Right lobe of liver (tissue), 4 donors: ENCODE data around the gene CD247.

Experiments
- POLR2A ChIP-seq: fragments of 450-650 bp; IDR thresholded peaks from one replicate; pipeline ENCODE4 v1.6.1; 2017; ENCODE audit warnings: antibody characterized with exemption, mild to moderate bottlenecking
- TF ChIP-seq, protein P1 (sequence below), 4 donors: fragments of 200-600 bp in 3 of 4; fragments of 450-650 bp in 1 of 4; IDR thresholded peaks; one replicate each; pipeline versions ENCODE4 v1.5.1 to v1.8.0; 2016 to 2022; ENCODE audit warnings: antibody characterized with exemption in 4 of 4, mild to moderate bottlenecking in 2 of 4
- donor health status: DM: no; HTN: no; CAD: no.
- donor health status: DM: no; HTN: no; CAD: no.
- donor health status: DM: no; HTN: yes; CAD: no.

- no peak for TF ChIP-seq POLR2A
- TF ChIP-seq, protein P1, sequence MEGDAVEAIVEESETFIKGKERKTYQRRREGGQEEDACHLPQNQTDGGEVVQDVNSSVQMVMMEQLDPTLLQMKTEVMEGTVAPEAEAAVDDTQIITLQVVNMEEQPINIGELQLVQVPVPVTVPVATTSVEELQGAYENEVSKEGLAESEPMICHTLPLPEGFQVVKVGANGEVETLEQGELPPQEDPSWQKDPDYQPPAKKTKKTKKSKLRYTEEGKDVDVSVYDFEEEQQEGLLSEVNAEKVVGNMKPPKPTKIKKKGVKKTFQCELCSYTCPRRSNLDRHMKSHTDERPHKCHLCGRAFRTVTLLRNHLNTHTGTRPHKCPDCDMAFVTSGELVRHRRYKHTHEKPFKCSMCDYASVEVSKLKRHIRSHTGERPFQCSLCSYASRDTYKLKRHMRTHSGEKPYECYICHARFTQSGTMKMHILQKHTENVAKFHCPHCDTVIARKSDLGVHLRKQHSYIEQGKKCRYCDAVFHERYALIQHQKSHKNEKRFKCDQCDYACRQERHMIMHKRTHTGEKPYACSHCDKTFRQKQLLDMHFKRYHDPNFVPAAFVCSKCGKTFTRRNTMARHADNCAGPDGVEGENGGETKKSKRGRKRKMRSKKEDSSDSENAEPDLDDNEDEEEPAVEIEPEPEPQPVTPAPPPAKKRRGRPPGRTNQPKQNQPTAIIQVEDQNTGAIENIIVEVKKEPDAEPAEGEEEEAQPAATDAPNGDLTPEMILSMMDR (IDR thresholded peaks at IDR 0.05) = no peak
Measured at GRCh38 chr1:167432780-167433179, 85.5 kb downstream of the CD247 start.
